GM19238 (cell line): ENCODE measurements around the gene SENP8.
A peak's percentile ranks its signal among the peaks of the same experiment; 100 is the strongest.
"Not testable (repeated sequence)": the region's sequence is repeated elsewhere in the genome, so short reads cannot be mapped to it uniquely, and the experiment has no call there.

Experiments
- DNase-seq: peaks from one replicate; pipeline ENCODE4 v3.0.0; 2011; ENCODE audit warnings: low spot score; ENCODE audit not compliant: insufficient read length

The SENP8 gene

GRCh38 chr15:72118017-72118978 lies at the start of gene SENP8, which contains the start of gene MYO9A:
TSS of gene SENP8 (plus strand) at chr15:72118403. CDS start at chr15:72139624, 21,221 bp downstream.
TSS of gene MYO9A (minus strand) at chr15:72118150. CDS start at chr15:72046563, 71,587 bp downstream.
- peak; percentile 83 for DNase-seq

DNA sequence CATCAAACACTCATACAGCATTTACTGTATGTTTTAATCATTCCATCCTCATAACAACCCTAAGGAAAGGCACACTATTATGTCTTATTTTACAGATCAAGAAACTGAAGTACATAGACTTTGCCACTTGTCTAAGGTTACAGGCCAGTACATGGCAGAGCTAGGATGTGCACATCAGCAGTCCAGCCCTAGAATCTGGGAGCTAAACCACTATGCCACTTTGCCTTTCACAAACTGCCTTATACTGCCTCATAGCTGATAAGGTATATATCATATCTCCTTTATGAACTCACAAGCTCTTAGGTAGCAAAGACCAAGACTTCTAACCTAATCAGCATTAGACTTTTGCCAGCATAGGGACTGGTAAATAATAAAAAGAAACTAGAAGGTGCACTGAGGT lies 49.3 kb upstream of the SENP8 start:
- DNase-seq, result no peak

GRCh38 chr15:72070817-72071447 lies 47.3 kb upstream of the SENP8 start:
- DNase-seq, result no peak

- DNase-seq, result not testable (repeated sequence)
These were observed 46.8 kb upstream of the SENP8 start for GRCh38 chr15:72071448-72071825.

DNA sequence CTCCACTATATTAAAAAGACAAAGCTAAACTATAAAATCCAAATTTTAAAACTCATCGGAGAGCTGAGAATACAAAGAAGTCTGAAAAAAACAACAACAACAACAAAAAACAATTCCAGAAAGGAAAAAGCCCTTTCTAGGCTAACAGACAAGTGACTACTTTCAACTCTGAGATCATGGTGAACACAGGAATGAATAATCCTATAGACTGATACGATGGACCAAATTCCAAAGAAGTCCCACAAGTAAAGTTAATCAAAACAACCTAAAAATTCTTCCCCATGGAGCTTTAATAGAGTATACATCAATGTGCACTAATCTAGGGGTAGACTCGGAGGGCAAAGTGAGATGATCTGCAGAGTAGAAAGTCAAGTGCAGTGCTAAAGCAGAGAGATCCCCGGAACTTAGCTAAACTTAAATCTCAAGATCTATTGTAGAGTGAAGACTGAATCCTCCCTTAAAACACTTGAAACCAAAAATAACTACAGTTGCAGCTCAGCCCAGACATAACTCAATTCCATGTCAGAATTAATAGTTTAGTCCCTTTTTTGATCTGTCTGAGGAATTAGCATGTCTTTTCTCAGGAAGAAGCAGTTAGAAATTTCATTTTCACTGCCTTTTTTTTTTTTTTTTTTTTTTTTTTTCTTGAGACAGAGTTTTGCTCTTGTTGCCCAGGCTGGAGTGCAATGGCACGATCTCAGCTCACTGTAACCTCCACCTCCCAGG lies 43.7 kb upstream of the SENP8 start:
- no peak for DNase-seq

DNA sequence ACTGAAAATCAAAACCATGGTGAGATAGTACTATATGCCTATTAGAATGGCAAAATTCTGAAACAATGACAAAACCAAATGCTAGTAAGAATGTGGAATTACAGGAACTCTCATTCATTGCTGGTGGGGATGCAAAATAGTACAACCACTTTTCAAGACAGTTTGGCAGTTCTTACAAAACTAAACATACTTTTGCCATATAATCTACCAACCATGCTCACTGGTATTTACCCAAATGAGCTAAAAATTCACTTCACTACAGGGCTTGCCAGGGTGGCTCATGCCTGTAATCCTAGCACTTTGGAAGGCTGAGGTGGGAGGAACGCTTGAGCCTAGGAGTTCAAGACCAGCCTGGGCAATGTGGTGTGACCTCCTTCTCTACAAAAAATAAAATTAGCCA lies 40.3 kb upstream of the SENP8 start:
- DNase-seq, result no peak

DNA sequence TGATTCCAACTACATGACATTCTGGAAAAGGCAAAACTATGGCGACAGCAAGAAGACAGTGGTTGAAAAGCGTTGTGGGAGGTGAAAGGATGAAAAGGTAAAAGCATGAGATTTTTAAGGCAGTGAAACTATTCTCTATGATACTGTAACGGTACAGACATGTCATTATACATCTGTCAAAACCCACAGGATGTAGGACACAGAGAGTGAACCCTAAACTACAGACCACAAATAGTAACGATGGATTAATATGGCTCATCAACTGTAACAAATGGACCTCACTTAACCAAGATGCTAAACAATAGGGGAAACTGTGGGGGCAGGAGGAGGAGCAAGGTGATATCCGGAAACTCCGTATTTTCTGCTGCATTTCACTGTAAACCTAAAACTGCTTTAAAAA lies 39.3 kb upstream of the SENP8 start:
- peak; percentile 23 for DNase-seq

- DNase-seq, result no peak
These were observed 36.0 kb upstream of the SENP8 start for GRCh38 chr15:72082176-72082575.

GRCh38 chr15:72086010-72086697 lies 32.0 kb upstream of the SENP8 start:
- DNase-seq, result no peak

- no peak for DNase-seq
These were observed 31.1 kb upstream of the SENP8 start for GRCh38 chr15:72086920-72087648.

GRCh38 chr15:72092006-72092405 lies 26.2 kb upstream of the SENP8 start:
- DNase-seq, result no peak

GRCh38 chr15:72092691-72093090 lies 25.5 kb upstream of the SENP8 start:
- DNase-seq, result no peak

DNA sequence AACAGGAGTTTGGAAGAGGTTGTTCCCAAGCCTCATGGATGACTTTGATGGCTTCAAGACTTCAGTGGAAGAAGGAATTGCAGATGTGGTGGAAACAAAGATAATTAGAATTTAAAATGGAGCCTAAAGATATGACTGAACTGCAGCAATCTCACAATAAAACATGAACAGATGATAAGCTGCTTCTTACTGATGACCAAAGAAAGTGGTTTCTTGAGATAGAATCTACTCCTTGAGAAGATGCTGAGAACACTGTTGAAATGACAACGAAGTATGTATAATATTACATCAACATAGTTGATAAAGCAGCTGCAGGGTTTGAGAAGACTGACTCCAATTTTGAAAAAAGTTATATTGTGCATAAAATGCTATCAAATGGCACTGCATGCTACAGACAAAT lies 21.4 kb upstream of the SENP8 start:
- no peak for DNase-seq

DNA sequence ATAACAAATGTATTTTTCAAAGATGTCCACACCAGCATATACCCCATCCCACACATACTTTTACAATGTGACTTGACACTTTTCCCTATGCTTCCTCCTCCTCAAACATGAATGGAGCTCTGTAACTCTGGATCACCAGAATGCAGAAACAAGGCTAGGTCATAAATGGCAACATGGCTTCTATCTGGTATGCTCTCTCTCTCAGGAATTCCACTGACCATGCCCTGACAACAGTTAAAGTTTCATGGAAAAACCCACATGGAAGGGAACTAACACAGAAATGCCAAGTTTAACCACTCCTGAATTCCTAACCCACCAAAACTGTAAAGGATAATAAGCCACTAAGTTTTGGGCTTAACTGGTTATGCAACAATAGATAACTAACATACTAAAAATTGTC lies 20.2 kb upstream of the SENP8 start:
- DNase-seq, result no peak

GRCh38 chr15:72099155-72099554 lies 19.0 kb upstream of the SENP8 start:
- no peak for DNase-seq

DNA sequence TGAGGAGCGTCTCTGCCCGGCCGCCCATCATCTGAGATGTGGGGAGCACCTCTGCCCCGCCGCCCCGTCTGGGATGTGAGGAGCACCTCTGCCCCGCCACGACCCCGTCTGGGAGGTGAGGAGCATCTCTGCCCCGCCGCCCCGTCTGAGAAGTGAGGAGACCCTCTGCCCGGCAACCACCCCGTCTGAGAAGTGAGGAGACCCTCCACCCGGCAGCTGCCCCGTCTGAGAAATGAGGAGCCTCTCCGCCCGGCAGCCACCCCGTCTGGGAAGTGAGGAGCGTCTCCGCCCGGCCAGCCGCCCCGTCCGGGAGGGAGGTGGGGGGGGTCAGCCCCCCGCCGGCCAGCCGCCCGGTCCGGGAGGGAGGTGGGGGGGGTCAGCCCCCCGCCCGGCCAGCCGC lies 17.7 kb upstream of the SENP8 start:
- not testable (repeated sequence) for DNase-seq

GRCh38 chr15:72105111-72105510 lies 13.1 kb upstream of the SENP8 start:
- no peak for DNase-seq

DNA sequence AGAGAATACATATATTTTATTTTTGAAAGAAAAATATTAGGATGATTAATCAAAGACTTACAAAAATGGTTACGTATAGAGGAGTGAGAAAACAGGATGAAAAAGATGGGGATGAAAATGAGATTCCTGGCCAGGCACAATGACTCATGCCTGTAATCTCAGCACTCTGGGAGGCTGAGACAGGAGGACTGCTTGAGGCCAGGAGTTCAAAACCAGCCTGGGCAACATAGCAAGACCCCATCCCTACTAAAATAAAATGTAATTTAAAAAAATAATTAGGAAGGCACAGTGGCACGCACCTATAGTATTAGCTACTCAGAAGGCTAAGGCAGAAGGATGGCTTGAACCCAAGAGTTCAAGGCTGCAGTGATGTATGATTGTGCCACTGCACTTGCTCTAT lies 12.1 kb upstream of the SENP8 start:
- no peak for DNase-seq

GRCh38 chr15:72110355-72110754 lies 7.8 kb upstream of the SENP8 start:
- DNase-seq, result no peak

DNA sequence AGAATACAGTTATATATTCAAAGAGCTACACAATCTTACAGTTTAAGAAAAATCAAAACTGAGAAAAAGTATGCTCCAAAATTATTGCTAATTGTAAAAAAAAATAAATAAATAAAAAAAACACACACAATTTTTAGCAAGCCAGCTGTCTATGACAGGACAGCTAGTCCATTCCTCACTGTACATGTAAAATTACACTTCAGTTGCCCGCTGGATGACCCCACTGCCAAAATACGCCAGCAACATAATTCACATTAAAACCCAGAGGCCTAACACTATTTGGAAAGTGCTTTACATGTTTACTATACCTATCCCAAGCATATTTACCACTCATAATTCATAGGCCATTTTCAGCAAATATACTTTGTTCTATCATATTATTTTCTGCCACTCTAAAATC lies 6.1 kb upstream of the SENP8 start:
- no peak for DNase-seq

GRCh38 chr15:72112805-72113204 lies 5.4 kb upstream of the SENP8 start:
- DNase-seq, result no peak
